Mucosa of gallbladder (tissue), 1 donor: Measurements from ENCODE around the gene CREB5. TPM values are rescaled to one million over a fixed set of nuclear protein-coding genes. Genes with fewer than 3 reads are reported as not detected.

Source experiments
- DNase-seq: peaks from one replicate; pipeline ENCODE4 v3.0.0-alpha.2; 2020; ENCODE audit warnings: low spot score
- total RNA-seq: library from RNA; stranded (reverse); gene quantifications from one replicate; pipeline ENCODE4 v1.2.1, GENCODE V29; 2021
- donor health status: DM: no; HTN: no; CAD: no.

Gene CREB5
- total RNA-seq, 1 donor from 2014 or later, result 22.5 TPM

DNA sequence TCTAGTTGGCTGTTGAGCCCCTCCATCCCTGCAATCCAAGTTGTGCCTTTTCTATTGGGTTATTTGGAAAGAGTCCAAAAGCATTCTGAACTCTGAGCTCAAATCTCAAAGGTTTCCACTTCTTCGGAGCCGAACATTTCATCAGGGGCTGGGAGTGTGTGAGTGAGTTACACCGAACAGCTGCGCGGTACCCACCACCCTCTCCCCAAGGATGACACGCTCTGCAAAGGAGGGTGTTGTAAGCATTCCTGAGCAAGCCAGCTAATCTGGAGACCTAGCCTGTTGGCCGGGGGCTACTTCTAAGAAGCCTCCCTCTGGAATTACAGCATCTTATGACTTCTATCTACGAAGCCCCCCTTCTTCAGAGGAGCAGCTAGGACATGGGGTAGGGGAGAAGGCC lies 270.5 kb downstream of the CREB5 start:
- DNase-seq, result no peak

DNA sequence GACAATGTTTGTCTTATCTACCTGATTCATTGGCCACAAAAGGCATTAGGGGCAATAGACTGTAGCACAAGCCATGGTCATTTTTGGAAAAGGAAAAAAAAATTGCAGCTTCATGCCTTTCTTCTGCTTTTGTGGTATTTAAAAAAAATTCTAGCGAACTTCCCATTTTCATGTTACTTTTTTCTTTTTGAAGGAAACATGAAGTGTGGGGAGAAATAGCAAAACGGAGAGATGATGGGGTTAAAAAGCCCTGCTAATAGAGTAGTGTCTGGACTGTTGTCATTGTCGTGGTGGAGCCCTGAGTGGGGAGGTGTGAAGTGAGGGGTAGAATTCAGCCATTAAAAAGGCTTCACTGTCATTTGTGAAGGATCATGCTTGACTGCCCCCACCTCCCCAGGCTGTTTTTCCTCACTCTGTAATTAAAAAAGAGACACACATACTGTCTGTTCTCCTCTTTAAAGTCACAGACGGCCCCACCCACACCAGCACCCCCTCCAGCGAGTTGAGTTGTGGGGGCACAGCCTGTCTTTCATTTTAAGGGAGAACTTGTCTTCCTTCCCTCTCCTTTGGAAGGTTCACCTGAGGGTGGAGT lies 272.4 kb downstream of the CREB5 start:
- no peak for DNase-seq

DNA sequence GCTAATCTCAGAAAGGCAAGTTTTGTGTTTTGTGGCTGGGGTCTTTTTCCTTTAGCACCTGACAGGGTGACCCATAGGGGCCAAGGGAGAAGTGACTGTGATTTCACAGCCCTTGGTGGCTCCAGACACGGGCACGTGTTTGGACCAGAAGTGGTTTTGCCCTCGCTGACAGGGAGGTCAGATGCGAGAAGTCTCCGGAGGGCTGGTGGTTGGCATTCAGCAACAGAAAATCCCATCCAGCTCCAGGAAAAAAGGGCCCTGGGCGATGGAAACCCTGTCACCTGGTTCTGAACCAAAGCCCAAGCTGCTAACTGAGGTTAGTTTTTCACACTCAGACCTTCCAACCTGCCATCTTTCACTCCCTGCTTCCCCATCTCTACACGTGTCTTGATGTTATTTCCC lies 272.9 kb downstream of the CREB5 start:
- peak; percentile 13 for DNase-seq

DNA sequence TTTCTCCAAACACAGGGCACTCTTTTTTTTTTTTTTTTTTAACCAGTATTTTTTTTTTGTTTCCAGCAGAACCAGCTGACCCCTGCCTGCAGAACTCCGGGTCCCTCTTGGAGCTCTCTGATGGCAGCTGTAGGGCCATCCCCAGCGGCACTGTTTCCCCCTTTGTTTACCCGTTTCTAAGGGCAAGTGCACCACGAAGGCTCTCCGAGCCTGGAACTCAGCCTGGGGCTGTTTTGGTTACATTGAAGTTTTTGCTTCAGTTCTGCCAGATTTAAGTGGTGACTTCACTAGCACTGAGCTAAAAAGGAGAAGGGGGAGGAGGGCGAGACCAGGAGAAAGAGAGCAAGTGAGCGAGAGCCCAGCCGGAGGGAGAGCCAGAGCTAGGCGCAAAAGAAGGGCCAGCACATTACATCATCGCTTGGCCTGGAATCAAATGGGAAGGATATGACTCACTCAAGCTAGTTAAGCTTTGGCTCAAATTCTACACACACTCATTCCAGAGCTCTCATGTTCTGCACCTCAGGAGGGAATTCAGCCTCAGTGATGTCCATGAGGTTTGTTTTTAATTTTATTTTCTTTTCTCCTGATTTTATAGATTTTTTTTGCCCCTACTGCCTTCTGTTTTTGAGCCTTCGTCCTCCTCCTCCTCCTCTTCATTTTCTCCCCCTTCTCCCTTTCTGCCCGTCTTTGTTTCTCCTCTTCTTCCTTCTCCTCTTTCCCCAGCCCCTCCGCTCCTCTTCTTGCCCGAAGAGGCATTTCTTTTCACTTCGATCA lies 273.5 kb downstream of the CREB5 start:
- DNase-seq, result peak; percentile 96

DNA sequence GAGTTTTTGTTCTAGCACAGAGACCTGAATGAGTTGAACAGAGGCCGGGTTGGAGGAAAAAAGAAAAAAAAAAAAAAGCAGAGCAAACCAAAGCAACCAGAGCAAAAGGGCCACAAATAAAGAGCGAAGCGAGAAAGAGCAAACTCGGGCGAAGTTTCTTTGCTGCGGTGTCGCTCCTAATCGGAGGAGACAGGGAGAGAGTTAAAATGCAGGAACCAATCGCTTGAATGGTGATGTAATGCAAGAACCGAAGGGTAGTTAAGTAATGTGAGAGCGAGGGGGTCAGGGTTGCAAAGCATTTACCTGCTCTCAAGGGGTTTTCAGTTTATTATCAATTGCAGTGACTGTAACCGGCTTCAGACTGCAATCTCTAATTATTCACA lies 274.1 kb downstream of the CREB5 start:
- DNase-seq, result peak; percentile 27

DNA sequence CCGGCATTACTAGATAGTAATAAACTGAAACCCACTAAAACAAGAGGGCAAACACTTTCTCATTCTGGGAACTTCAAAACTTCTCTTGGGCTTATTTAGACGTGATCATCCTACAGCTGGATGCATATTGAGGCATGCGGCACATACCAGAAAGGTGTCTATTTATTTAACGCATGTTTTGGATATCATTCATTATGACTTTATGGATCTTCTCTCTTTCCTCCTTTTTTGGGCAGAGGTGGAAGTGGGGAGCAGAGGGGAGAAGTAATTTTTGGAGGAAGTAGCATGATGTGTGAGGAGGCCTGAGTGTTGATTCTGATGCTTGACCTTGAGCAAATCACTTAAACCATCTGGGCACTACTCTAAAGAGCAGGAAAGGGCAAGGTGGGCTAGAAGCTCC lies 275.2 kb downstream of the CREB5 start:
- no peak for DNase-seq

DNA sequence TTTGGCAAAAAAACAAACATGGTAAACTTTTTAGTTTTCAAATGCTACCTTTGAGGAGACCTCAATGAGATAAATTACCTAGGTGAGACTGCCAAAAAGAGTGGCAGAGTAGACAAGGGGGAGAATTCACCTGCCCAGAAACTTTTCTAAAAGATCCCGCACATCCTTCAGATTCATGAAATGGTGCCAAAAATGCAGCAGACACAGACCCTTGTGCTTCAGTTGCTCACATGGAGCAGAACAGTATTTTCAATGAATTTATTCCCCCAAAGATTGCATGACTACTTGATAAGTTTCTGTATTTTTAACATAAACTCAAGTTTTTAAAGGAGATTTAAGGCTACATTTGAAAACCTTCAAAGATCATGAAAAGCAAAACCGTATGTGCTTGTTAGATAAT lies 275.9 kb downstream of the CREB5 start:
- no peak for DNase-seq

DNA sequence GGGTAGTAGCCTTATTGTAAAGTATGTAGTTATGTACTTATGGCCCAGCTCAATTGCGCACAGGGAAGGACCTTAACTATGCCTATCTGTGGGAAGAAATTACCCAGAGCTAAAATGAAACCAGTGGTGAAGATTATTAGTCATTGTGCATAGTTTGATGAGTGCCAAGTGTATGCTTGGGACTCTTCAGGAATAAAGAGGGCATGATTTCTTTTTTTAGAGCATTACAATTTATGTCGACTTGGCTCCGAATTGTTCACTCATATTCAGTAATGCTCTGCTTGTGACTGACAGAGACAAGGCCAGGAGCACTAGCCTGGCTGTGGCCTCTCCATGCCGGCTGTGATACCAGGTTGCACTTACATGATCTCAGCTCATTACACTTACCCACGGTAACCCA lies 276.3 kb downstream of the CREB5 start:
- DNase-seq, result no peak

DNA sequence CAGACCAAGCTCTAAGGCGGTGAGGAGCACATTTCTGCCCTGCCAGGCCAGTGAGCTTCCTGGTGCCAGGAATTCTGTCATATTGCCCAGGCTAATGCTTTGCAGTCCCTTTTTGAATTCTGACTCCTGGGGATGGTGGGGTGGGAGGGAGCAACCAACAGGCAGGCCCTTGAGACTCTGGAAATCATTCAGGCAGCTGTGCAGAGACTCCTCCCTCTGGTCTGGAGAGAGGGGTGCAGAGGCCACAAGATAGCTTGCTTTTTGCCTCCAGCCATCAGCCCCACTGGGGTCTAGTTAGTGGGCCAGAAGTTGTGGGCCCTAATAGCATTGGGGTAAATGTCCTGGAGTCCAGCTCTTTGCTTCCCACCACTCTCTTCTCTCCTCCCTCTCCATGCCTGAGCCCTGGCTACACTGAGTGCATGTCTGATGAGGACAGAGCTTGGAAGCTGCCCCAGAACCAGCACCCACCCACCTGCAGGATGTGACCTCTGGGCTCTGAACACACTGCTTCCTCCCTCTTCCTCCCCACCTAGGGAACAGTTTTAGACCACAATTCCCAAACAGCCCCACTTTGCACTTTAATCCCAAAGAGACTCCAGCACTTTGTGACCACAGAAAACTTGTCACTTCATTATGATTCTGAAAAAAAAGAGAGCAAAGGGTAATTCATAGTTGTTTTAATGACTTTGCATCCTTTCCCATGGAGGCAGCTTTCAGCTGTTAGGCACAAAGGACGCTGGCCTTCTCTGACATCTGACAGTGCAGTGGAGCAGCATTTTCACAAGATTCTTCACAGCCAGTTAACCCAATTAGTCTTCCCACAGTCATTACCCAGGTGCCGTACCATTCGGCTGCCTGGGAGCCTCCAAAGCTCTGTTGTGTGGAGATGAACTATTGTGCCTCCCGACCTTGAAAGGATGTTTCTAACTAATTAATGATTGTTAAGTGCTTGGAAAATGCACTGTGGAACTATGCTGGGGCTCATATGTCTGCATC lies 283.3 kb downstream of the CREB5 start:
- no peak for DNase-seq

DNA sequence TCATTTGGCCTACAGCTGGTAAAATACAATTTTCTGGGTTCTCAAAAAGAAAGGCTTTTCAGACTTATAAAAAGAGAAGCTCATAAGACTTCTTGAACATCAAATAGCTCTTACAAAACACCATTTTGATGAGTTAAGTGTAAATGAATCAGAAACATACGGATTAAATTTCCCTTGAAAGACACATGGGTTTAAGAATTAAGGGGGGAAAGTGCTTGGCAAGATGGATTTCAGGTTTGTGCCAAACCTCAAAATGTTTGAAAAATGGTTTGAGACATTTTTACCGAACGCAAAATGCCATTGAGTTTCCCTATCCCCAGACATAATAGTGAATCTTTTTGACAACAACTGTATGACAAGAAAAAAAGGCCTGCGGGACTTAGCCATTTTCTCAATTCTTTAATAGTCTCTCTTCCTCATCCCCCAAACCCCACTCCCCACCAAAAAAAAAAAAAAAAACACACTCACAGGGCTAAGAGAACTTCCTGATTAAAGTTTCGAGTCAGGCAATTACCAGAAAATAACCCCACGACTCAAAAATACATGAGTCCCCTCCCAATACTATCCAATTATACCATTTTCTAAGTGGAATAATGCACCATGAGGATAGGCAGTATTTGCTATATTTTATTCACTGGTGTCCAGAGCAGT lies 285.7 kb downstream of the CREB5 start:
- DNase-seq, result no peak

DNA sequence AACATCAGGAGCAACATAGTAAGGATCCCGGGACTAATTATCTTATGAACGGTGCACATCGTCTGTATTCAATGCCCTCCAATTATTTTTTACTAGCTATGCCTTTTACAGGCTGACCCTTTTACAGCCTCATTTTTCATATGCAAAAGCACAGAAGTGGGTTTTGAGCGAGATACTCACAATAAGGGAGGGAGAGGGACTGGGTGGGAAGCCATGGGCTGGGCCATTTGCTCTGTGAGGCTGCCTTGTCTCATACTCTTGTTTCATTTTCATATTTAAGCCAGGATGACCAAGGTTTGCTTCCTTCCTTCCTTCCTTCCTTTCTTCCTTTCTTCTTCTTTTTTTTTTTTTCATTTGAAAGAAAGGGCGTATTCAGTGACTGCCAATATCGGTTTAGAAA lies 286.5 kb downstream of the CREB5 start:
- no peak for DNase-seq

DNA sequence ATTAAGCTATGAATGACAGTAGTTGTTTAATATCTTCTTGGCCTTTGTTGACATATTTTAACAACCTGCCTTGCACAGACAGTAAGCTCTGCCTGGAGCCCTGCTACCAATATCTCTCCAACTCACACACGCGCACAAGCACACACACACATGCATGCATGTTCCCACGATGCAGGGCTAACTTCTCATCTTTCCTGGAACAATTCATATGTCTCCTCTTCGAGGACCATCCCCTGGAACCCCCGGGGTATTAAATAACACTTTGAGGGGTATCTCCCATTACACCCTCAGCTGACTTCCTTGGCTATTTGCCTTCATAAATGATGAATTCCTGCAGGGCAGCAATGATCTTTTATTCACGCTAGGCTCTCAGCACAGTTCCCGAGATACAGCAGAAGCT lies 287.8 kb downstream of the CREB5 start:
- DNase-seq, result no peak

DNA sequence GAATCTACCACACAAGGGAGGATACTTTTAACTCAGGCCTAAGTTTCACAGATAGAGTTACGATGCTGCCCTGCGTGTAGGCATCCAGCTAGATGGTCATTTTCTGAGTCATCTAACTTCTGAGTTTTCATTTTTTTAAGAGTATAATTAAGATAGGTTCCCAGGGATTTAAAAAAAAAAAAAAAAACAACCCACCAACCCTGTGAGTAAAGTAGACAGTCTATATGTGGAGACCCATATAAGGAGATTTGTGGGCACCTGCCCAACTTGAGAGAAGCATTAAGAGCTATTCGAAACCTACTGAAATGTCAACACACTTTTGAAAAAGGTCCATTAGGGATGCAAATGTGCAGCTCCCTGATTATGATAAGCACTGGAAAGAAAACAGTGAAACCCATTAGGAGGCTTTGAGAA lies 288.5 kb downstream of the CREB5 start:
- DNase-seq, result no peak

DNA sequence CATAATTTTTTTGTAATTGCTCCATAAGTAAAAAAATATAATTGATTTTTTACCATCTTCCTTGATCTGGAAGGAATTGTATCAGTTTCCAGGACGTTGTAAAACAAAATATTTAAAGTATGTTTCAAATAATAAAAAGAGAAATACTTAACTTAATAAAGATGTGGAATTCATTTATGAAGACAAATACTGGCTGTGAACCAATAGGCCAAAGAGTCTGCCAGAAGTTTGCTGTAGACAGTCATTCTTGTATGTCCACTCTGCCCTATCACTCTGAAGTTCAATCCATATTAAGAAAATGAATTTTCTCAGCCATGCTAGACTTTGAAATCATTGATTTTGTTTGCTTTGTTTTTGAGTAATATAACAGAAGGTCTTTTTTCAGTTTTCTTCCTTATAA lies 289.4 kb downstream of the CREB5 start:
- DNase-seq, result no peak

DNA sequence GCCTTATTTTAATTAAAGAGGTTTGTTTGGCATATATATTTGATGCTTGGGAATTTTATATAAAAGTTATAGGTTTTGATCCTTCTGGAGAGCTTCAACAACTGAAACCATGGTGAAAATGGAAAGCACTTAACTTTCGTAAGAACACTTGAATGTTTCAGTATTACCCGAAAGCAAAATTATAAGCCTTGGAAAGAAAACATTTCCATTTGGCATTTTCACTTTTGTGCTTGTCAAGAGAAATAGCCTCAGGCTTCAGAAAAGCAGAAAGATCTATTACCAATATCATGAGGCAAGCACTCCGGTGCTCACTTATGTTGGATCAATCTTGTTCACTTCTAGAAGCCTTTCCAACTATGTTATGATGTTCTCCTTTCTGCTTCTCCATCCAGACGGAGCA lies 289.9 kb downstream of the CREB5 start:
- no peak for DNase-seq

DNA sequence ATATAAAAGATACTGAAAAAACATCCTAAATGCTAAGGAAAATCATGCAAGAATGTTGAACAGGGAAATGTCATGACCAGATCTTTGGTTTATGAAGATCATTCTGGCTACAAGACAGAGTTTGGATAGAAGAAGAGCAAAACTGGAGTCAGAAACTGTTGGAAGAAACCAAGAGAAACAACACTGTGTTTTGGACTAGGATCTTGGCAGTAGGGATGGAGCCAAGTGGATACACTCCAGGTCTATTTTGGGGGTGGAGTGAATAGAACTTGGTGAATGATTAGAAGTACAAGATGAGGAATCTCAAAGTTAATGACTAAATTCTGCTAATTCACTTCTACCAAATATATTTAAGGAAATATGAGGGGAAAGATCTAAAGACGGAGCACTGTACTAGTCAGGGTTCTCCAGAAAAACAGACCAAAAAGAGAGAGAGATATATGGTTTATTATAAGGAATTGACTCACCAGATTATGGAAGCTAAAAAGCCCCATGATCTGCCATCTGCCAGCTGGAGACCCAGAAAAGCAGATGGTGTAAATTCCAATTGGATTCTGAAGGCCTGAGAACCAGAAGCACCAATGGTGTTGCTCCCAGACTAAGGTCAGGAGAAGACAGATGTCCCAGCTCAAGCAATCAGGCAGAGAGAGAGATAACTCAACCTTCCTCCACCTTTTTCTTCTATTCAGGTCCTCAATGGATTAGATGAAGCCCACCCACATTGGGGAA lies 290.9 kb downstream of the CREB5 start:
- DNase-seq, result no peak

DNA sequence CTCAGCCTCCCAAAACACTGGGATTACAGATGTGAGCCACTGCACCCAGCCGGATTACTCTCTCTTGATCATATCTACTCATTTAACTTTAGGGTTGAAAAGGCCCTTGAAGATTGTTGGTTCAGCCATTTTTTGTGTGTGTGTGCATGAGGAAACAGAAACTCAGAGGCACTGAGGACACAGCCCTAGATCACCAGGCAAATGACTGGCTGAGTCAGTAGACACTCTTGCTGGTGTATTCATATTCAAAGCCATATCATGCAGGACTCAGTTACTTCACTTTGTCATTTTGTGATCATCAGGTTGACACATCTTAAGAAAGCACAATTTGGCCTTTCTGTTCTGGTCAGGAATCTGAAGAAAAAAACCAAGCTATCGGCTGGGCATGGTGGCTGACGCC lies 292.4 kb downstream of the CREB5 start:
- no peak for DNase-seq

DNA sequence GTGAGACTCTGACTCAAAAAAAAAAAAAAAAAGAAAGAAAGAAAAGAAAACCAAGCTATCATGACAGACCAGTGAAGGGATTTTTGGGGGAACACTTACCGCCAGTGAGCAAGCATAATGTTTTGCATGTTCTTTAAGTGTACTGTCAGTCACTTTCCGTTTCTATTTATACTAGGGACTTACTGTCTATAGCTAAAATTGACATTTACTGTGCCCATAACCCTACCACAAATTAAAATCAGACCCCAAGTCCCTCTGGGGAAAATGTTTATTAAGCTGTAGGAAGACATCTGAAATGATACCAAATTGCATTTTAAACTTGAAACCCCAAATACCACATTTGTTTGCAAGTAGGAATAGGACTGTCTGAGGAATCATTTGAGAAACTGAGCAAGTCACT lies 293.0 kb downstream of the CREB5 start:
- DNase-seq, result no peak

DNA sequence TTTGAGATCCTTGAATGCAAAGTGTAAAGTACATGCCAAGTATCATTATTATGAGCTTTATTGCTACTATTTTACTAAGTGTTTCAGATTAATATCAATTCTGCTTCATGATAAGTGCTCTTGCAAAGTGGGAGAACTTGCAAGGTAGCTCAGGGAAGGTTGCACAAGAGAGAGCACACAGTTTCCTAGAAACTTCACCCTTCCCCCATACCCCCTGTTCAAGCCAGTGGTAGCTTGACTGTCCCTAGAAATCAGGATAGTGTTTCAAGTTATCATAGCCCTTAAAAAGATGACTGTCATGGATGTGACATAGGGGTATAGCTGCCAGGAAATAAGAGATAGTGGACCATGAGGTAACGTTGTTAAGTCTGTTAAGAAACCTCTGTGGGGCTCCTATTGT lies 294.3 kb downstream of the CREB5 start:
- DNase-seq, result no peak

DNA sequence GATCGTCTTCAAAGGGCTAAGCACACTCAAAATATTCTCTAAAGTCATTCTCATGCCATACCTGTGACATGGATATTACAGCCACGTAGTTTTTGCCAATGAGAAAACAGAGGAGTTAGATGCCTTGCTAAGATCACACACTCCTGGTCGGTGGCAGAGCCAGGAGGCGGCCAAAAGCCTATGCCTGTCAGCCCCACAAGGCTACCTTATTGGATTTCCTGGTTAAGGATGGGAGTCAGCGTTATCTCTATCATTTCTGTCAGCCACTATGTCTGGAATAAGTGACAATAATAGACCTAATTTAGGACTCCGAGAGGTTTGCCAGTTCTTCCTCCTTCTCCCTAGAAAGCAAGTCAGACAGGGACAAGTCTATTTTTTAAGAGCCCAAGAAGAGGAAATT lies 295.0 kb downstream of the CREB5 start:
- DNase-seq, result no peak
